ENCODE results near the gene SHISA6. TPM values are rescaled to one million over a fixed set of nuclear protein-coding genes. Genes with fewer than 3 reads are reported as not detected.

SHISA6 gene
- total RNA-seq, 2 experiments from 2014 or later: not detected

DNA sequence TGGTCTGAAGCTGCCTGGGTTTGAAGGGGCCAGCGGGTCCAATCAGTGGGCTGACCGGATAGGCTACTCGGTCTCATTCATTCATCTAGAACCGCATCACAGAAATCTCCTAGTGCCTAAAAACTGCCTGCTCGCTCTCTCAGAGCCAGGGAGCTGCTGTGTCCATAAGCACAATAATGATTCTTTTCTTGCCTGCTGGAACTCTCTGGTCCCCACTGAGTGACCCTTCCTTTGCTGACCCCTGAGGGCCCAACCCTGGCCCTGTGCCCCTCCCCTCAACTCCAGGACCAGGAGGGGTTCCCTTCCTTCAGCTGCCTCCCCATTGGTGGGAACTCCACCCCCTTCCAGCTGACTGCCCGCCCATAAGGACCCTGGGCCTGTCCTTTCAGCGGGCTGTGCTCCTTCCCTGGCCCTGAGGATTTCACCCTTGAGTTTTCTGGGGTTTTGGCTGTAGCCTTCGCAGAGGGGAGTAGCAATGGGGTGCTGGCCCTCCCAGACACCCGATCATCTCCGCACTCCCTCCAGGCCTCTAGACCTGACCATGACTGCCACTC lies 317.7 kb downstream of the SHISA6 start:
- Mint-ChIP-seq H3K4me3 (no peak overlapping the region), H3K9me3 (no peaks in the 10 kb centered on the region), H3K4me1 (no peaks in the 10 kb centered on the region), H3K27ac (no peak overlapping the region), H3K27me3 (no peaks in the 10 kb centered on the region), H3K36me3 (no peaks in the 10 kb centered on the region)
- DNase-seq: no peak

- no peaks in the 10 kb centered on the region for H3K9me3 Mint-ChIP-seq
- H3K36me3 Mint-ChIP-seq: no peaks in the 10 kb centered on the region
- no peaks in the 10 kb centered on the region for H3K27me3 Mint-ChIP-seq
- no peaks in the 10 kb centered on the region for H3K4me1 Mint-ChIP-seq
- H3K27ac Mint-ChIP-seq: no peak overlapping the region
- DNase-seq: no peak
- no peak overlapping the region for H3K4me3 Mint-ChIP-seq
Measured at GRCh38 chr17:11559601-11560000, 318.6 kb downstream of the SHISA6 start.

DNA sequence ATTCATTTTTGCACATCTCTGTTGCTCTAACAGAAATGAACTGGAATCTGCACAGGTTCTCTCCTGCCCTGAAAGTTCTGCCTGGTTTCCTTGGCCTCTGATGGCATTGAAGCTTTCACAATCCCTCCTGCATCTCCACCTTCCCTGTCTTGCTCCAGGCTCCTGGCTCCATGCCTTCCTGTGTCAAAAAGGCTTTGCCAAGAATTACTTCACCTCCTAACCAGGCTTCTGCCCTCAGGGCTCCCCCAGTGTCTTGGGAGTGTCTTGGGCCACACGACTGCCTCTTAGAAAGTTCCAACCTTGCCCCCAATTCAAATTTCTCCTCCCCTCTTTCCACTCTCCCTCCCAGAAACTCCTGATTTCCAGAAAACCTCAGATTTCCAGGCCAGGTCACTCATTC lies 320.3 kb downstream of the SHISA6 start:
- Mint-ChIP-seq H3K27me3 (no peaks in the 10 kb centered on the region), H3K4me1 (no peaks in the 10 kb centered on the region), H3K4me3 (no peak overlapping the region), H3K36me3 (no peaks in the 10 kb centered on the region), H3K27ac (no peak overlapping the region), H3K9me3 (no peaks in the 10 kb centered on the region)
- DNase-seq: no peak

DNA sequence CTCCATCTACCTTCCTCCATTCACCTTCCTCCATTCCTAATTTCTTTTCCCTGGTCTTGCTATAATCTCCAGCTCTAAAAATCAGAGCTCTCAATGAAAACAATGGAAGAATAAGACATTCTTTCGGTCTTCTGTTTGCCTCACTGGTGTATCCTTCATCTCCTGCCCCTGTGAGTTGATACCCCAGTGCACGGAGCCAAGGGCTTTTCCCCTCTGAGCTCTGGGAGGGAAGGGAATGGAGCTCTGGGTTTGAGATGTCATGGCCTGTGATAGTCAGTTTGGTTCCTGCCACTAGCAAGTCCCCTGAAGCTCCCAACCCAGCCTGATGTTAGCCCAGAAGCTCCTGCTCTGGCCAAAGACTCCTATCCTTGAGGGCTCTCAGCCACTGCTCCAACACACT lies 320.7 kb downstream of the SHISA6 start:
- Mint-ChIP-seq H3K9me3 (no peaks in the 10 kb centered on the region), H3K4me1 (no peaks in the 10 kb centered on the region), H3K36me3 (no peaks in the 10 kb centered on the region), H3K4me3 (no peak overlapping the region), H3K27ac (no peak overlapping the region), H3K27me3 (no peaks in the 10 kb centered on the region)
- DNase-seq: no peak

GRCh38 chr17:11564589-11565380 lies 323.8 kb downstream of the SHISA6 start:
- Mint-ChIP-seq H3K9me3 (peaks cover 2% of the 10 kb centered on the region), H3K4me1 (no peaks in the 10 kb centered on the region), H3K4me3 (no peak overlapping the region), H3K27me3 (no peaks in the 10 kb centered on the region), H3K36me3 (no peaks in the 10 kb centered on the region), H3K27ac (no peak overlapping the region)
- no peak for DNase-seq

DNA sequence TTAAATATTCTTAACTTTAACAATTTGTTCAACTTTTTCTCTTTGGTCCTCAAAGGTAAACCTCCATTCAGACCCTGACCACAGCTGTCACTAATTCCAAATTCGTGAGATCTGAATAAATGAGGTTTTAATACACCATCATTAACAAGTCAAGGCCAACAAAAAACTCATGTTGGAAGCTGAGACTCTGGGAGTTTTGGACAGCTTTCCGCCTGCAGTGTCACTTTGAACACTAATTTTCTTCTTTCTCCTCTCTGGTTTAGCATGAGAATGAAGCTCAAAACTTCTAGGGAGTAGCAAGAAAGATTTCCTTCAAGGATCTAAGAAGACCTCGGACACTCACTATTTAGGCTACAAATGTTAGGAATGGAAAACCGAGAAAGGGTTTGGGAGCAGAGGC lies 324.6 kb downstream of the SHISA6 start:
- Mint-ChIP-seq H3K27me3 (no peaks in the 10 kb centered on the region), H3K9me3 (peaks cover 2% of the 10 kb centered on the region), H3K27ac (no peak overlapping the region), H3K4me3 (no peak overlapping the region), H3K4me1 (no peaks in the 10 kb centered on the region), H3K36me3 (no peaks in the 10 kb centered on the region)
- DNase-seq: no peak

GRCh38 chr17:11578998-11579397 lies 338.0 kb downstream of the SHISA6 start:
- Mint-ChIP-seq H3K4me1 (no peaks in the 10 kb centered on the region), H3K27me3 (no peaks in the 10 kb centered on the region), H3K9me3 (peaks cover 2% of the 10 kb centered on the region), H3K27ac (no peak overlapping the region), H3K36me3 (no peaks in the 10 kb centered on the region), H3K4me3 (no peak overlapping the region)
- DNase-seq: no peak

GRCh38 chr17:11580677-11581076 lies 339.7 kb downstream of the SHISA6 start:
- Mint-ChIP-seq H3K27ac (no peak overlapping the region), H3K36me3 (no peaks in the 10 kb centered on the region), H3K4me1 (no peaks in the 10 kb centered on the region), H3K9me3 (peaks cover 2% of the 10 kb centered on the region), H3K27me3 (no peaks in the 10 kb centered on the region), H3K4me3 (no peak overlapping the region)
- no peak for DNase-seq

DNA sequence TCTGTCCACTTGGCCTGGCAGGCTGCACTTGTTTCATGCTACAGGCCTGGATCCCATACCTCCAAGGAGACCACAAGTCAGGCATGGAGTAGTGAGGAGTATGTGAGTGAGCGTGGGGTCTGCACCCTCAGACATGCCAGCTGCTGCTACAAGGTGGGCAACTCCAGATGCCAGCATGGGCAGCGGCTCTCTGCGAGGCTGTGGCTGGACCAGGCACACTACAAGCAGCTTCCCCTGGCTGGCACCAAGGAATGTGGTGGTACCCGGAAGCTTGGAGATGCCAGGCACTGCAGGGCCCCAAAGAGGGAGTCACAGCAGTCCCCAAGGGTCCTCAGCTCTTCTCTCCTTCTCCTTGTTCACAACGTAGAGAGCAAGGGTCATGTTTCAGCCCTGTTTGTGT lies 341.2 kb downstream of the SHISA6 start:
- Mint-ChIP-seq H3K27ac (no peak overlapping the region), H3K4me1 (no peaks in the 10 kb centered on the region), H3K4me3 (no peak overlapping the region), H3K9me3 (peaks cover 4% of the 10 kb centered on the region), H3K27me3 (no peaks in the 10 kb centered on the region), H3K36me3 (no peaks in the 10 kb centered on the region)
- no peak for DNase-seq

DNA sequence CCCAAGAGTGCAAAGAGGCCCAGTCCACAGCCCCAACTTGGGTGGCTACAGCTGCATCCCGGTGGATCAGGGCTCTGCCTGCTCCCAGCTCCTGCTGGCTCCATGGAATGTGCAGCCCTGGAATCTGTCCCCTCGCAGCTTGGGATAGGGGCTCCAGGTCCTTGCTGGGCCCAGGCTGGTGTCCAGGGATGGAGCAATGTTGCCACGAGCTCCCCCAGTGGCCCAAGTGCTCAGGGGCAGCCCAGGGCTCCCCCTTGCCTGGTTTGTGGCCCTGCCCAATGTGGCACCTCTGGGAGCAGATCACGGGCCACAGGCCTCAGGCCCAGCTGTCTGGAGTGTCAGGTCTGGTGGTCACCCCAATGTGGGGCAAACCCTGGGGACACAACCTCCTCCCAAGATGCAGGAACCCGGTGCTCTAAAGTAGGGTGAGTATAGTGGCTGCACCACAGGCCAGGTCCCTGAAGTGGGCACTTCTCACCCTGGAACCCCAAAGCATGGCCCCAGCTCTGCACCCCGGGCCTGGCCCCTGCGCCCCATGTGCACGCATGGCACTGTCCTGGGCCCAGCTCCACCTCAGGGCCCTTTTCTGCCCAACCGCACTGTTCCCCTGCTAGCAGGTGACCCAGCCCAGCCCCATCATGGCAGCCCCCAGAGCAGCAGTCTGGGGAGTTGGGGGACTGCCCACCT lies 342.4 kb downstream of the SHISA6 start:
- H3K9me3 Mint-ChIP-seq: peaks cover 2% of the 10 kb centered on the region
- no peak overlapping the region for H3K27ac Mint-ChIP-seq
- H3K4me3 Mint-ChIP-seq: no peak overlapping the region
- no peak for DNase-seq
- no peaks in the 10 kb centered on the region for H3K27me3 Mint-ChIP-seq
- no peaks in the 10 kb centered on the region for H3K4me1 Mint-ChIP-seq
- H3K36me3 Mint-ChIP-seq: no peaks in the 10 kb centered on the region

DNA sequence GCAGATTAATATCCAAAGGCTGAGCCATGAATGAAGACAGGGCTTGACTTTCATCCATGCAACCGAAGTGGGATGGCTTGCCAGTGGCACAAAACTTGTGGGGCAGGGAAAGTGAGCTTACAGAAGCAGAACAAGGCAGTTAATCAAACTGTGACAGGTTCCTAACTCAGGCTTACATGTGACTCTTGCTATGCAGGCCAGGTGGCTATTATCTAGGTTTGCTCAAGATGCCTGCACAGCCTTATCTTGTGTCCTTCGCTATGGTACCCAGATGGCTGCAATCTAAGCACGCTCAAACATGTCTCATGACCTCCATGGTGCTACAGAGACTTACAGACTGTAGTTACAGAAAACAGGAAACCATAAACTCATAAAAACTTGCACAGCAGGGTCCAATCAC lies 348.7 kb downstream of the SHISA6 start:
- no peak overlapping the region for H3K27ac Mint-ChIP-seq
- H3K4me3 Mint-ChIP-seq: no peak overlapping the region
- H3K27me3 Mint-ChIP-seq: no peaks in the 10 kb centered on the region
- no peaks in the 10 kb centered on the region for H3K4me1 Mint-ChIP-seq
- H3K9me3 Mint-ChIP-seq: peaks cover 2% of the 10 kb centered on the region
- no peaks in the 10 kb centered on the region for H3K36me3 Mint-ChIP-seq
- no peak for DNase-seq

- Mint-ChIP-seq H3K4me1 (no peaks in the 10 kb centered on the region), H3K4me3 (no peak within 1 kb of the TSS)
Measured at GRCh38 chr17:11598274-11599221, 357.5 kb downstream of the SHISA6 start, which contains the start of gene DNAH9. TSS of gene DNAH9 (plus strand) at chr17:11598470. CDS start at chr17:11598499, 29 bp downstream.

GRCh38 chr17:11601661-11602060 lies 360.6 kb downstream of the SHISA6 start:
- peaks cover 30% of the 10 kb centered on the region for H3K27me3 Mint-ChIP-seq
- DNase-seq: no peak
- H3K4me3 Mint-ChIP-seq: no peak overlapping the region
- no peak overlapping the region for H3K27ac Mint-ChIP-seq
- no peaks in the 10 kb centered on the region for H3K4me1 Mint-ChIP-seq
- H3K9me3 Mint-ChIP-seq: no peaks in the 10 kb centered on the region
- no peaks in the 10 kb centered on the region for H3K36me3 Mint-ChIP-seq

More at GRCh38 chr17:11598274-11599221, 357.5 kb downstream of the SHISA6 start, which contains the start of gene DNAH9:
- Mint-ChIP-seq H3K36me3 (no peaks in the 10 kb centered on the region), H3K27me3 (peaks cover 35% of the 10 kb centered on the region), H3K9me3 (no peaks in the 10 kb centered on the region), H3K27ac (no peak within 1 kb of the TSS)
- DNase-seq: peak; percentile 38

DNA sequence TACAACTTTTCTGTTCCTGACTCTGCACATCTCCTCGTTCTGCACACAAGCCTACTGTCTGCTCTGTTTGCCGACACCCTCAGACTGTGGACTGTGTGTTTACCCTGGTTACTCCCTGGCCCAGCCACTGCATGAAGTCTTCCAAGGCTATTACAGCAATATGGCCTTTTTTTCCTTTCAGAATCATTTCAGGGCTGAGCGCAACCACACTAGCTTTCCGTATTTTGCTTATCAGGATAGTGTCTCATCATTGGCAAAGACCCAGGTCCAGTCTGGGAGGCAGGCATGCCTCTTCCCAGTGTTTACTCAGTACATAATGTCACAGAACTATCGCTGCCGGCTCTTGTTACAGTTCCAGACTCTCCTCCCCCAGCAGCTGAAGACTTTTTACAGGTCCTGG lies 367.4 kb downstream of the SHISA6 start:
- H3K36me3 Mint-ChIP-seq: no peaks in the 10 kb centered on the region
- no peaks in the 10 kb centered on the region for H3K4me1 Mint-ChIP-seq
- H3K4me3 Mint-ChIP-seq: no peak overlapping the region
- DNase-seq: no peak
- H3K27ac Mint-ChIP-seq: no peak overlapping the region
- H3K9me3 Mint-ChIP-seq: no peaks in the 10 kb centered on the region
- H3K27me3 Mint-ChIP-seq: peaks cover 3% of the 10 kb centered on the region

Measured in activated naive CD8-positive, alpha-beta T cell treated with anti-CD3 and anti-CD28 coated beads for 36 hours (primary cell).